Trophoblast cell (in vitro differentiated cells and primary cell): ENCODE measurements around the gene ARHGAP40.

Source experiments
- DNase-seq, 2 donors: peaks; one replicate each; pipeline ENCODE4 v3.0.0-alpha.2; 2016
- H2AFZ ChIP-seq: 2 replicates; pipeline ENCODE4 v1.6.1; 2013; ENCODE audit warnings: low read length, moderate library complexity, mild to moderate bottlenecking; ENCODE audit not compliant: insufficient read depth, poor library complexity
- H2AK5ac ChIP-seq: 2 replicates; pipeline ENCODE4 v1.6.1; 2013; ENCODE audit warnings: mild to moderate bottlenecking, low read length
- H2BK120ac ChIP-seq: 2 replicates; pipeline ENCODE4 v1.6.1; 2013; ENCODE audit warnings: low read length, mild to moderate bottlenecking, moderate library complexity; ENCODE audit not compliant: insufficient read depth, poor library complexity
- H2BK12ac ChIP-seq: 2 replicates; pipeline ENCODE4 v1.6.1; 2013; ENCODE audit warnings: mild to moderate bottlenecking, low read length, moderate library complexity
- H2BK5ac ChIP-seq: 2 replicates; pipeline ENCODE4 v1.6.1; 2013; ENCODE audit warnings: low read length, low read depth, moderate library complexity, mild to moderate bottlenecking; ENCODE audit not compliant: poor library complexity
- H3K14ac ChIP-seq: 2 replicates; pipeline ENCODE4 v1.6.1; 2013; ENCODE audit warnings: mild to moderate bottlenecking, low read length
- H3K18ac ChIP-seq: 2 replicates; pipeline ENCODE4 v1.6.1; 2013; ENCODE audit warnings: mild to moderate bottlenecking, low read length
- H3K23ac ChIP-seq: 2 replicates; pipeline ENCODE4 v1.6.1; 2013; ENCODE audit warnings: low read length
- H3K27ac ChIP-seq: 2 replicates; pipeline ENCODE4 v1.5.1; 2013; ENCODE audit warnings: low read depth, mild to moderate bottlenecking, inconsistent platforms, low read length, moderate library complexity
- H3K27me3 ChIP-seq: 2 replicates; pipeline ENCODE4 v1.6.1; 2013; ENCODE audit warnings: inconsistent platforms, mild to moderate bottlenecking, low read length, moderate library complexity; ENCODE audit not compliant: insufficient read depth
- H3K36me3 ChIP-seq, 2 experiments: 1 replicate in 1 of 2; 2 replicates in 1 of 2; pipeline ENCODE4 v1.6.1; 2013; ENCODE audit warnings: low read length in 2 of 2, mild to moderate bottlenecking in 2 of 2, moderate library complexity in 1 of 2; ENCODE audit not compliant: insufficient read depth in 2 of 2, control insufficient read depth in 1 of 2
- H3K4ac ChIP-seq: 2 replicates; pipeline ENCODE4 v1.6.1; 2013; ENCODE audit warnings: low read depth, mild to moderate bottlenecking, low read length, moderate library complexity
- H3K4me1 ChIP-seq, 2 experiments: 1 replicate in 1 of 2; 2 replicates in 1 of 2; pipeline ENCODE4 v1.6.1; 2013; ENCODE audit warnings: low read length in 2 of 2, mild to moderate bottlenecking in 2 of 2, moderate library complexity in 1 of 2; ENCODE audit not compliant: insufficient read depth in 2 of 2, control insufficient read depth in 1 of 2
- H3K4me2 ChIP-seq: 2 replicates; pipeline ENCODE4 v1.6.1; 2013; ENCODE audit warnings: inconsistent platforms, mild to moderate bottlenecking, low read length, moderate library complexity
- H3K4me3 ChIP-seq: 2 replicates; pipeline ENCODE4 v1.5.1; 2013; ENCODE audit warnings: mild to moderate bottlenecking, low read depth, low read length, inconsistent platforms
- H3K79me1 ChIP-seq: one replicate; pipeline ENCODE4 v1.6.1; 2013; ENCODE audit warnings: low read length
- H3K79me2 ChIP-seq: 2 replicates; pipeline ENCODE4 v1.6.1; 2013; ENCODE audit warnings: low read length, mild to moderate bottlenecking; ENCODE audit not compliant: control insufficient read depth, insufficient read depth, poor library complexity
- H3K9ac ChIP-seq: 2 replicates; pipeline ENCODE4 v1.6.1; 2013; ENCODE audit warnings: mild to moderate bottlenecking, low read length
- H3K9me3 ChIP-seq: 2 replicates; pipeline ENCODE4 v1.6.1; 2013; ENCODE audit warnings: low read depth, mild to moderate bottlenecking, control low read depth, inconsistent platforms, low read length; ENCODE audit not compliant: insufficient read depth
- H4K12ac ChIP-seq: 2 replicates; pipeline ENCODE4 v1.6.1; 2013; ENCODE audit warnings: low read depth, mild to moderate bottlenecking, low read length, moderate library complexity
- H4K8ac ChIP-seq: 2 replicates; pipeline ENCODE4 v1.6.1; 2013; ENCODE audit warnings: low read depth, mild to moderate bottlenecking, low read length, moderate library complexity
- H4K91ac ChIP-seq: one replicate; pipeline ENCODE4 v1.6.1; 2013; ENCODE audit warnings: low read depth, mild to moderate bottlenecking, low read length, moderate library complexity
- WGBS: extraction: QIAGEN DNeasy Blood & Tissue Kit; methylation state at CpG from one replicate; pipeline ENCODE4 v1.1.7; 2013; ENCODE audit warnings: missing lambda C conversion rate; ENCODE audit not compliant: insufficient read length, insufficient coverage; ENCODE audit errors: extremely low coverage; 5-methylcytosine and 5-hydroxymethylcytosine counted together

ARHGAP40 gene

DNA sequence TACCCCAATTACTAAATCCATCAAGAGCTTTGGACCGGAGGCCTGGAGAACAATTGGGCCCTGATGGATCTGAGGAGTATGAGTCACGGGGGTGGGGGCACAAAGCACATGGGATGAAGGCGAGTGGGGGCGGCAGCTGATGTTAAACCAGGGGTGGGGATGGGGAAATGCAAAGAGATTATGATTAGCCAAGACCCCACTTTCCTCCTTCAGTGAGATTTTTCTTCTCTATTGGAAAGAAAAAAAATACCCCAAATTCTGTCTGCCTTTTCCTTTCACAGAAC, 57.9 kb downstream of the ARHGAP40 start:
- Histone ChIP-seq H2BK120ac (no peak overlapping the region), H4K8ac (no peak overlapping the region), H3K4me2 (no peak overlapping the region), H3K4me3 (no peak overlapping the region), H4K12ac (no peak overlapping the region), H2BK12ac (no peak overlapping the region), H3K27me3 (no peaks in the 10 kb centered on the region), H3K4ac (no peak overlapping the region), H3K79me1 (no peaks in the 10 kb centered on the region), H3K27ac (no peak overlapping the region), H3K9me3 (peaks cover 3% of the 10 kb centered on the region), H2BK5ac (no peak overlapping the region), H2AFZ (no peak overlapping the region), H3K36me3 (no peaks in the 10 kb centered on the region), H3K18ac (no peak overlapping the region), H3K14ac (no peak overlapping the region), H4K91ac (no peak overlapping the region), H3K4me1 (no peaks in the 10 kb centered on the region), H3K9ac (no peak overlapping the region), H2AK5ac (no peak overlapping the region), H3K23ac (no peak overlapping the region), H3K79me2 (no peaks in the 10 kb centered on the region)
- DNase-seq = no peak
- WGBS = no CpG with 5 or more reads among the region's 4 CpGs

GRCh38 chr20:38660429-38660828, 58.8 kb downstream of the ARHGAP40 start:
- Histone ChIP-seq H3K27me3 (no peaks in the 10 kb centered on the region), H3K4me1 (no peaks in the 10 kb centered on the region), H3K23ac (no peak overlapping the region), H3K4me2 (no peak overlapping the region), H4K91ac (no peak overlapping the region), H2BK12ac (no peak overlapping the region), H3K4me3 (no peak overlapping the region), H3K4ac (no peak overlapping the region), H2AFZ (no peak overlapping the region), H2BK5ac (no peak overlapping the region), H3K9ac (no peak overlapping the region), H3K18ac (no peak overlapping the region), H3K9me3 (peaks cover 3% of the 10 kb centered on the region), H3K79me2 (no peaks in the 10 kb centered on the region), H4K12ac (no peak overlapping the region), H3K36me3 (no peaks in the 10 kb centered on the region), H3K79me1 (no peaks in the 10 kb centered on the region), H3K14ac (no peak overlapping the region), H3K27ac (no peak overlapping the region), H4K8ac (no peak overlapping the region), H2AK5ac (no peak overlapping the region), H2BK120ac (no peak overlapping the region)
- WGBS = no CpG with 5 or more reads among the region's 1 CpG
- DNase-seq = no peak

DNA sequence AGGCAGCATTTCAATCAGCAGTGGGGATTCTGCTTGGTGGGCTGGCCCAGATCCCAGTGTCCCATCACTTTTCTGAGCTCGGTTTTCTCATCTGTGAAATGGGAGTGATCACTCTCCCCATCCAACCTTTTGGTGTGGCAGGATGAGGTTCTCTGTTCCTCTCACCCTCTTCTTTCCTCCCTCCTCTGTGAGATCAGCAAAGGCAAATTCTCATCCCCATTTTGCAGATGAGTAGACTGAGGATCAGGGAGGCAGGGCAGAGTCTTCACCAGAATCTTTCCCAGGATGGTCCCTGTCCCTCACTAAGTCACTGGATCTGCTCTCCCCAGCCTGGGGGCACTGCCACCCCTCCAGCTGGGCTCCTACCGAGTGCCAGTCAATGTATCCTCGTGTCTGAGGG, 62.1 kb downstream of the ARHGAP40 start:
- no peak overlapping the region for H3K9ac ChIP-seq
- H3K4ac ChIP-seq = no peak overlapping the region
- H3K18ac ChIP-seq = no peak overlapping the region
- H3K4me2 ChIP-seq = no peak overlapping the region
- H4K12ac ChIP-seq = no peak overlapping the region
- no peak for DNase-seq
- no peak overlapping the region for H3K14ac ChIP-seq
- no peak overlapping the region for H3K4me3 ChIP-seq
- H3K9me3 ChIP-seq = peaks cover 3% of the 10 kb centered on the region
- no peaks in the 10 kb centered on the region for H3K79me1 ChIP-seq
- H3K27me3 ChIP-seq = no peaks in the 10 kb centered on the region
- H4K8ac ChIP-seq = no peak overlapping the region
- no peak overlapping the region for H3K27ac ChIP-seq
- H2BK5ac ChIP-seq = no peak overlapping the region
- H3K4me1 ChIP-seq = no peaks in the 10 kb centered on the region
- H4K91ac ChIP-seq = no peak overlapping the region
- H2AFZ ChIP-seq = no peak overlapping the region
- no peak overlapping the region for H3K23ac ChIP-seq
- H2BK120ac ChIP-seq = no peak overlapping the region
- WGBS = no CpG with 5 or more reads among the region's 3 CpGs
- H3K36me3 ChIP-seq = no peaks in the 10 kb centered on the region
- no peak overlapping the region for H2BK12ac ChIP-seq
- no peaks in the 10 kb centered on the region for H3K79me2 ChIP-seq
- no peak overlapping the region for H2AK5ac ChIP-seq

DNA sequence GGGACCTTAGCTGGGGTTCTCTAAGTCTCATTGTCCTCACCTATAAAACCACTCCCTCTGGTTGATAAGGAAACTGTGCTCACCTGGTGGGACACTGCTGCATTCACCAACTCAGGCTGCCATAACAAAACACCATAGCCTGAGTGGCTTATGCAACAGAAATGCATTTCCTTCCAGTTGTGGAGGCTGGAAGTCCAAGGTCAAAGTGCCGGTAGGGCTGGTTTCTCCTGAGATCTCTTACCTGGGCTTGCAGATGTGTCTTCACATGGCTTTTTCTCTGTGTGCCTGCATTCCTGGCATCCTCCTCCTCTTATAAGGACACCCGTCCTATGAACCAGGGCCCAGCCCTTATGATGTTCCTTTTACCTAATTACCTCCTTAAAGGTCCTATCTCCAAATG, 62.7 kb downstream of the ARHGAP40 start:
- no peak overlapping the region for H2BK120ac ChIP-seq
- no peak overlapping the region for H4K12ac ChIP-seq
- H4K8ac ChIP-seq = no peak overlapping the region
- no peaks in the 10 kb centered on the region for H3K36me3 ChIP-seq
- no peak overlapping the region for H2BK5ac ChIP-seq
- no peak overlapping the region for H3K4me3 ChIP-seq
- H3K23ac ChIP-seq = no peak overlapping the region
- H3K27me3 ChIP-seq = no peaks in the 10 kb centered on the region
- no peak overlapping the region for H2AFZ ChIP-seq
- no peaks in the 10 kb centered on the region for H3K79me2 ChIP-seq
- H3K9me3 ChIP-seq = peaks cover 3% of the 10 kb centered on the region
- no peak overlapping the region for H4K91ac ChIP-seq
- H2BK12ac ChIP-seq = no peak overlapping the region
- H3K9ac ChIP-seq = no peak overlapping the region
- H3K14ac ChIP-seq = no peak overlapping the region
- no peaks in the 10 kb centered on the region for H3K4me1 ChIP-seq
- no peak overlapping the region for H3K4ac ChIP-seq
- no peak overlapping the region for H3K27ac ChIP-seq
- H3K4me2 ChIP-seq = no peak overlapping the region
- no CpG with 5 or more reads among the region's 2 CpGs for WGBS
- DNase-seq = no peak
- no peak overlapping the region for H2AK5ac ChIP-seq
- no peaks in the 10 kb centered on the region for H3K79me1 ChIP-seq
- no peak overlapping the region for H3K18ac ChIP-seq

DNA sequence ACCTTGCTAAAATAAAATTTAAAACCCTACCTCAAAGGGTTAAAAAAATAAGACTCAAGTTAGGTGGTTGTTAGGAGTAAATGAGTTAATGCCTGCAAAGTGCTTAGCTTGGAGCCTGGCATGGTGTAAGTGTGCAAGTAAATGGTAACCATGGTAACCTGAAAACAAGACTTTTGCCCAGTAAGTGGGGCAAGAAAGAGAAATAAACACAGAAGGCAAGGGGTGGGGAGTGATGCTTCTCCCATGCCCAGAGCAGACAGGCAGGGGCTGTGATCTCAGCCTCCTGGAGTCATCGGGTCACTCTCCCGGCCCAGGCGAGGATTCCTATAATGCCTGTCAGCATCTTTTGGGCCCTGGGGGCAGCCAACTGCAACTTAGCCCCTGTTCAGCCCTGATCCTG, 63.5 kb downstream of the ARHGAP40 start:
- H3K9me3 ChIP-seq = peaks cover 3% of the 10 kb centered on the region
- no peak overlapping the region for H3K27ac ChIP-seq
- H2AK5ac ChIP-seq = no peak overlapping the region
- no peaks in the 10 kb centered on the region for H3K27me3 ChIP-seq
- H4K8ac ChIP-seq = no peak overlapping the region
- H2AFZ ChIP-seq = no peak overlapping the region
- no peak overlapping the region for H3K9ac ChIP-seq
- no peak overlapping the region for H2BK5ac ChIP-seq
- H3K4me2 ChIP-seq = no peak overlapping the region
- H3K79me2 ChIP-seq = no peaks in the 10 kb centered on the region
- H4K91ac ChIP-seq = no peak overlapping the region
- no peaks in the 10 kb centered on the region for H3K79me1 ChIP-seq
- no peak overlapping the region for H2BK12ac ChIP-seq
- H3K36me3 ChIP-seq = no peaks in the 10 kb centered on the region
- WGBS = no CpG with 5 or more reads among the region's 3 CpGs
- no peak overlapping the region for H3K14ac ChIP-seq
- no peak overlapping the region for H2BK120ac ChIP-seq
- no peak overlapping the region for H3K18ac ChIP-seq
- no peak overlapping the region for H3K23ac ChIP-seq
- H3K4ac ChIP-seq = no peak overlapping the region
- H4K12ac ChIP-seq = no peak overlapping the region
- no peaks in the 10 kb centered on the region for H3K4me1 ChIP-seq
- DNase-seq = peak in 1 of 2 donors; percentile 1
- no peak overlapping the region for H3K4me3 ChIP-seq
